NCI-H2196 (cell line): ENCODE data around the gene C7orf25.

Experiments
- DNase-seq: peaks from one replicate; lab custom pipeline; 2025; ENCODE audit not compliant: unreplicated experiment; lab: John Stamatoyannopoulos, UW

Gene C7orf25

DNA sequence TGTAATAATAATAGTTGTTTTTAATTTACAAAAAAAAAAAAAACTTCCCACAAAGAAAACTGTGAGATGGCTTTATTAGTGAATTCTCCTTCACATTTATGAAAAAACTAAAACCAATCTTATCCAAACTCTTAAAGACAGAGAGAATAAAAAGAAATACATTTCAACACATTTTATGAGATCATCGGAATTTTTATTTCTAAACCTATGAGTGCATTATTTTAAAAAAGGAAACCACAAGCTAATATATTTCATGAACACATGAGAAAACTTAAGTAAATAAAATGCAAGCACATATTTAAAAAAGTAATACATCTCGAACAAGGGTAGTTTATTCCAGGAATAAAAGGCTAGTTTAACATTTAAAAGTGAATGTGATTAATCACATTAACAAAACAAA, 31.5 kb downstream of the C7orf25 start:
- no peak for DNase-seq

DNA sequence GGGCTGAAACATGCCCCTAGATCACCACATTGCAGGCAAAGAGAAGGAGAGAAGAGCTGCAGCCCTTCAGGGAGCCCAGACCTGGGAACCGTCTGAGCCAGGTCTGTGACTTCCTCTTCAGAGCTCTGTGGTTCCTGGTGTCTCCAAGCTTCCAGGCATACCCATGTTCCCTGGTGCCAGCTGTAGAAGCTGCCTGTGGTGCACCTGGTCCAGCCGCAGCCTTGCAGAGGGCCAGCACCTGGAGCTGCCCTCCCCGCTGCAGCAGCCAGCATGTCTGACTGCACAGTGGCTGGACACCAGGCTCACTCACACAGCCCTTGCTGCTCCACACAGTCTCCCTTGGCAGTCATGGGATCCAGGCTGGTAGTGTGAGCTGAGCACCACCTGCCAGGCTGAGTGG, 33.6 kb downstream of the C7orf25 start:
- DNase-seq, result no peak

DNA sequence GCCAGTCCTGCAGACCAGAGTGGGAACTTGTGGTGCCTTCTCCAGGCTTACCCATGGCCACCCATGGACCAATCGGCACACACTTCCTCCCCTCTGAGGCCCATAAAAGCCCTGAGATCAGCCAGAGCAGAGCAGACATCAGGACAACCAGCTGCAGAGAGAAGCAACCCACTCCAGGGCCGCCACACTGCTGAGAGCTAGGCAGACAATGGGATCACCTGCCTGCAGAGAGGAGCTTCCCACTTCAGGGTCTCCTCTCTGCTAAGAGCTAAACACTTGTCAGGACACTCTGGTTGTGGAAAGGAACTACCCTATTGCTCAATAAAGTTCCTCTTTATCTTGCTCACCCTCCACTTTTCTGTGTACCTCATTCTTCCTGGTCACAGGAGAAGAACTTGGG, 34.0 kb downstream of the C7orf25 start:
- DNase-seq, result no peak

DNA sequence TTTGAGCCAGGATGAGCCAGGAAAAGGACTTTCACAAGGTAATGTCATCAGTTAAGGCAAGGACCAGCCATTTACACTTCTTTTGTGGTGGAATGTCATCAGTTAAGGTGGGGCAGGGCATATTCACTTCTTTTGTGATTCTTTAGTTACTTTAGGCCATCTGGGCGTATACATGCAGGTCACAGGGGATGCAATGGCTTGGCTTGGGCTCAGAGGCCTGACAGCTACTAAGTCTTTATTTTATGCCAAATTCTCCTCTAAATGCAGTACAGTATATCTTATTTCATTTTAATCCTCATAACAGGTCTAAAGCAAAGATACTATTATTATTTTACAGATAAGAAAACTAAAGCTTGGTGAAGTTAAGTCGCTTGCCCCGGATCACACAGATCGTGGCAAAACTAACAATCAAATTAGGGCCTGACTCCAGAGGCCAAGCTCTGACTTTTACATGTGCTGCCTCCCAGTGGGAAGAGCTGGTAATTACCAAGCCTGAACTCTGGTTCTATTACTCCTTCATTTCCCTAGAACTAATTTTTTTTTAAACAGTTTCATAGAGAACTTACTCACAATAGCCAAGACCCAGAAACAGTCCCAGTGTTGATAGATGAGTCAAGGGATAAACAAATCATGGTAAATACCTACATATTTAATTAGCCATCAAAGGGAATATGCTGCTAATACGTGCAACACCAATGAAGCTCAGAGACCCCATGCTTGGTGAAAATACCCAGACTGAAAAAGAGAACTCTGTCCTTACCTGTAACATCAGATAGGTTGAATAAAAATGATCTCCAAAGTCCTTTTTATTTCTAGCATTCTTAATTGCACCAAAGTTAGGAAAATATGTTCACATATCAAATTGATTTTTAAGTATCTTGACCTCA, 35.4 kb downstream of the C7orf25 start:
- peak; percentile 41 for DNase-seq

DNA sequence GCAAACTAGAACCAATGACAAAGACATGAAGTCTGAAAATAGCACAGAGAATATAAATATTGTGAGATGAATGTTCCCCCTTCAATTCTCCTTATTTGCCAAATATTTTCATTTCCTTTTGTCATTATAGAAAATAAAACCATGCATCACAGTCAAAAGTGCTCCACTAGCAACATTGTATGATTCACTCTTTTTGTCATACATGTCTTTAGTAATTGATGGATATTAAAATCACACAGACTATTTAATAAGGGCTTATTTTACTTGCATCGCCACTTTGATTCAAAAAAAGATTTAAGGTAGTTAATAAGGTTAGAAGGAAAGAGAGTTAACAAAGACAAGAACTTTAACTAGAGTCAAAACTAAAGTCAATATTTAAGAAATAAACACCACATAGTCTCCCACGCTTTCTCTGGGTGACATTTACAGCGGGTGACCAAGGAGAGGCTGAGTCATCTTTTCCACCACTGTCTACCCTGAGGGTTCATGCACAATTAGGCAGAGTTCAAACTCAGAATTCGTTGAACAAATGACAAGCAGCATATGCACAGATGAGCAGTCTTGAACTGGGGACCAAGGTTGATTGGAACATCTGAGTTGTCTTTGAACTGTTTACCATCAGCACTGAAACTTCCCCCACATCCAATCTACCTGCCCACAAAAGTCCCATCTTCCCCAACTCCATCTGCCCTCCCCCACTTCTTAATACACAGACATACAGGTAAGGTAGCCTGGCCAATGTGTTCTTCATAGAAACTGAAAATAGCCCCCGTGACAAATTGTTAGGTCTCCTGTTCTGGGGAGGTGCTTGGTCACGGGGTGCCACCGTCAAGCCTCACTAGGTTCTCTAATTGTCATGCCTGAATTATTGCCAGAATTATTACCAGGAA, 42.5 kb downstream of the C7orf25 start:
- DNase-seq, result no peak

DNA sequence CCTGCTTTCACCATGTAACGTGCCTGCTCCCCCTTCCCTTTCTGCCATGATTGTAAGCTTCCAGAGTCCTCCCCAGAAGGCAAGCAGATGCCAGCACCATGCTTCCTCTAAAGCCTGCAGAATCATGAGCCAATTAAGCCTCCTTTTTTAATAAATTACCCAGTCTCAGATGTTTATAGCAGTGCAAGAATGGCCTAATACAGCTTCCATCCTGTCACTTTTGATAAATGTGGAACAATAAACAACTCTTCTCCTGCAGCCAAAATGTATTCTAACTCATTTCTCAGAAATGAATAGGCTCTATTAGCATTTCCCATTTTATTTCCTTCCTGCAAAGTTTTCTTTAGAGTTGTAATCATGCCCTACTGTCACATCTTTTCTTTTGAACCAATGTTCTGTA, 43.4 kb downstream of the C7orf25 start:
- DNase-seq, result no peak
